HG03139 (cell line): Measurements from ENCODE around the gene CDH13.

Source experiments
- ATAC-seq: cut with Tn5 transposase; IDR thresholded peaks from one replicate; pipeline ENCODE4 v1.9.1; 2021; ENCODE audit not compliant: unreplicated experiment

Gene CDH13

DNA sequence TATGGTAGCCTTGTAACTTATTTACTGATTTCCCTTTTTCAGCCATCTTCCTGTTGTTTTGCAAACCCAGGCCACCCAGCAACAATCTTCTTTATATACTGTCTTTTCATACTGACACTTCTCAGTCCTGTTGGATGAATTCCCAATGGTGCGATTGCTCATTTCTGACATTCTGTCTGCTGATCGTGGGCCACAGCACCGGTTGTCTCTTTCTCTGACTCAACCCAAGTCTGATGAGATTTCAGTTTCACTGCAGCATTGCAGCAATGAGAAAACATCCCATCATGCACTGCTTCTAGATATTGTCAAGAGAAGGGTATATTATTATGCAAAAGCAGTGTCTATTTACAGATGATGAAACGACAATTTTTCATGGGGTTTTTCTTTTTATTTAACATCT, 831.8 kb downstream of the CDH13 start:
- peak; percentile 70 for ATAC-seq

DNA sequence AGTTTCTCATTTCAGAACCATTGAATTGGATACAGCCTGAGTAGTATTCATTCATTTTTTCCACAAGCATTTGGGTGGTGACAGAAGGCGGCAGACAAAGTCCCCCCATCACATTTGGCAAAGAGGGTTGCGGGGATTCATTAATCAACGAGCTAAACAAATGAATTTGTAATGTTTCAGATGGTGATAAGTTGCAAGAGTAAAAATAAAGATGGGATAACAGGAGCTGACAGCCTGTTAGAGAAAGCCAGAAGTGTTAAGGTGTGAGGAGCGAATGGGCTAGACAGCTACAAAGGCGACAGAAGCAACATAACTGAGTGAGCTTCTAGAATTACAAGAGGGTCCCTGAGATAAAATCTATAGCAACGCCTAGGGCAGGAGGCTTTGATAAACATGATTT, 838.2 kb downstream of the CDH13 start:
- ATAC-seq, result no peak

DNA sequence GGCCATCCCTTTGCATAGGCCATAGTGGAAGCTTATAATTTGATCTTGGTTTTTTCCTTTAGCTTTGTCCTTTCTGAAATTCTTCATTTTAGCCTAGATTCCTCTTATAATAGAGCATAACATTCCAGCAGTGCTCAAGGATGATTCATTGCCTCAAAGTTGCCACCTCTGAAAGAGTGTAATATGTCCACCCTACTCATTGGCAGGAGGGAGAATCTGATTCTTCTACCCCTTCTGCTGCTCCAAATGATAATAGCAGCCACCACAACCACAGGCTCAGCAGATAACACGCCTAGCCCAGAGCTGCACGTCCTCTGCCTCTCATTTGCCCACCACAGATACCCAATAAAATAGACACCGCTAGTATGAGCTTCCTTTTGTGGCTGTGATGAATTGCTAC, 843.6 kb downstream of the CDH13 start:
- no peak for ATAC-seq

GRCh38 chr16:83472776-83473501, 846.2 kb downstream of the CDH13 start:
- ATAC-seq, result no peak

DNA sequence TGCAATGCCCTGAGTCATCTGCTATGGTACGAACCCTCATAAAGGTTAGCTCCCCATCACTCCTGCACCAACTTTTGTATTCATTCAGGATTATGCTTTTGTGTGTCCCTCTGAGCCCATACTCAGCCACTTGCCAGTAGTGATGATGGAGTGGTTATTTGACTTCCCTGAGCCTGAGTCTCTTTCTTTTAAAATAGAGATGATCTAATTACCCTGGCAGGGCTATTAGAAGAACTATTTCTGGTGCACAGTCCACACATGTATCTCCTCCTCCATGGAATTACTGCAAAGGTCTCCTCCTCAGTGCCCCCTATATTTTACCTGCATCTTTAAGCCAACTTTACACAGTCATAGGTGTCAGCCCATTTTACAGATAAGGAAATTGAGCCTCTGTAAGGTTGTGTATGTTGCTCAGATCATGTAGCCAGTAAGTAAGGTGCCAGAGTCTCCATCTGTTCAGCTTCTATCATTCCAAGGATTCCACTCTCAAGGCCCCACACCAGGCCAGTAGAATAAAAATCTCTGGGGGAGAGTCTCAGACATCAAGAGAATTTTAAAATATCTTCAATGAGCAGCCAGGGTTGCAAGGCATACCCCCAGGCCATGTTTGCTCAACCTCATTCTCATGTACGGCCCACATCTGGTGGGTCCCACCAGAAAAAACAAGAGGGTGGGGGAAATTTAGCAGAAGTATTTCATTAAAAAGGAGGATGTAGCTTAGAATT, 847.3 kb downstream of the CDH13 start:
- ATAC-seq, result no peak

DNA sequence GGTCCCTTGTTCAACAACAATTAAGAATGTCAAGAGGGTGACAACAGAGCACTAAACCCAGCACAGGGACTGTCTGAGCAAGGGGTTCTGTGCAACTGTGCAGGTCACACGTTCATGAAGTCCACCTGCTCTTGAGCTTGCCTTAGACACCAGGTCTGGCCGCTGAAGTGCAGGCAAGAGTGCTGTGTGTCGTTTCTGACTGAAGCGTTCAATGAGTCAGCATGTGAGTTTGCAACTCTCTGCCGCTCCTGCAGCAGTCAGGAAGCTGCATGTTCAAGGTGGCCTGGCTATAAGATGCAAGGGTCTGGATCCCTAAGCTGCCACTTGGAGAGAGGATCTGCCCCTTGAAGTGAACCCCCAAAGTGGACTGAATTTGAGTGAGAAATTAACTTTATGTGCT, 848.3 kb downstream of the CDH13 start:
- no peak for ATAC-seq

DNA sequence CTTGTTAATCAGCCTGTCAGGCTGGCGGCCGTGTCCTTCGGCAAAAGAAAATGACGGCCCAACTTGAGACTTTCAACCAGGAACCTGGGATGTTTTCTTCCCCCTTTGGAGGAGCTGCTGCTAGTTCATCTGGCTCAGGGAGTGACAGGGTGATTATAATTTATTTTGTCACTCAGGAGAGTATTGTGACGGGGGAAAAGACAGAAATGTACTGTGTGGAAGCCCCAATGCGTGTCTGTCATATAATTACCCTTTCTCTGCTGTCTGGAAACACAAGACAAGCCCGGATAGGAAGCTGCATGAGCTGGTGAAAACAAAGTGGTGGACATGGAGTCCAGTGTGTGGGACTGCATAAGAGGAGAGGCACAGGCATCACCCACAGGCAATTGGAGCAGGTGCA, 854.8 kb downstream of the CDH13 start:
- ATAC-seq, result no peak

- ATAC-seq, result no peak
These were observed 855.9 kb downstream of the CDH13 start for GRCh38 chr16:83482545-83483162.

- no peak for ATAC-seq
These were observed 863.3 kb downstream of the CDH13 start for GRCh38 chr16:83490073-83490472.

GRCh38 chr16:83494459-83494858, 867.7 kb downstream of the CDH13 start:
- ATAC-seq, result no peak

DNA sequence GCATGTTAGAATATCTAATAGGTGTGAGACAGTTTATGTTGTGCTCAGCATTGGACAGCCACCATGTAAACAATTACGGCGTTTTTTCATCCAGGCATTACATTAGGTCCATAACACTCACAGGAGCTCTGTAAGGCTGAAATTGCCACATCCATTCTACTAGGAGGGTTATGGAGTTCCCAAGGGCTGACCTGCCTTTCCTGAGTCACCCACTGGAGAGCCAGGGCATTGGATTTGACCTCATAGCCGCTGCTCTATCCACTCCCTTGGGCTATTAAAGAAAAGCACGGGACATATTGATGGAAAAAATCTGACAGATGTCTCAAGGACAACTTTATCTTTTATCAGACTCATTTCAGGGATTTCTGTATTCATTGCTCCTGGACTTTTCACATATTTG, 874.7 kb downstream of the CDH13 start:
- ATAC-seq, result no peak

GRCh38 chr16:83508295-83508694, 881.5 kb downstream of the CDH13 start:
- ATAC-seq, result no peak

- ATAC-seq, result no peak
These were observed 882.5 kb downstream of the CDH13 start for GRCh38 chr16:83509316-83509715.

DNA sequence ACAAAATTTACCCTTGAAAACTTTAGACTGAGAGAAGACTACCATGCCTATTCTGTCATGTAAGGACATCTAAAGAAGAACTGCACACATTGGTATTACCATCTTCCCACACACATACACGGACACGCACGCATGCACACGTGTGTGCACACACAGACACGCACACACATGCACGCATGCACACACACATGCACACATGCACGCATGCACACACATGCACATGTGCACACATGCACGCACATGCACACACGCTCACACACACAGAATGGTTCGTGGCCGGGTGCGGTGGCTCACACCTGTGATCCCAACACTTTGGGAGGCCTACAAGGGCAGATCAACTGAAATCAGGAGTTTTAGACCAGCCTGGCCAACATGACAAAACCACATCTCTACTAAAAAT, 884.1 kb downstream of the CDH13 start:
- ATAC-seq, result no peak

- no peak for ATAC-seq
These were observed 886.4 kb downstream of the CDH13 start for GRCh38 chr16:83513008-83513755.

DNA sequence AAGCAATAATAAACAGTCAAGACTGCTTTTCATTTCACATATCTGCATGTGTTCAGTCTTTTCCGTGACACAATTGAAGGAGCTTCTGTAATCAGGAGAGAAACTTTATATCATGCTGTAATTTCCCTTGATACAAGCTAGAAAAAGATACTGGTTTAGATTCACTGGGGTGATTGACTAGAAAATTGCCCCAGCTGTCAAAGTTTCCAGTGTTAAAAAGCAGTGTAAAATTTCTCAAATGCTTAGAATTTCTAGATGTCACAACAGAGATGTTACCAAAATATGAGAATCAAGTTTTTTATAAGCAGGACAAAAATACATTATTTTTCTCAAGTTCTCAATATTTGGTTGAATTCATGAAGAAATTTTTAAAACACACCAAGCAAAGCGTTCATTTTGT, 888.6 kb downstream of the CDH13 start:
- no peak for ATAC-seq

GRCh38 chr16:83516931-83517330, 890.2 kb downstream of the CDH13 start:
- no peak for ATAC-seq

GRCh38 chr16:83517398-83517797, 890.6 kb downstream of the CDH13 start:
- no peak for ATAC-seq

GRCh38 chr16:83520596-83520995, 893.8 kb downstream of the CDH13 start:
- ATAC-seq, result no peak

- ATAC-seq, result no peak
These were observed 903.5 kb downstream of the CDH13 start for GRCh38 chr16:83530293-83530692.

GRCh38 chr16:83532634-83533033, 905.9 kb downstream of the CDH13 start:
- ATAC-seq, result no peak

DNA sequence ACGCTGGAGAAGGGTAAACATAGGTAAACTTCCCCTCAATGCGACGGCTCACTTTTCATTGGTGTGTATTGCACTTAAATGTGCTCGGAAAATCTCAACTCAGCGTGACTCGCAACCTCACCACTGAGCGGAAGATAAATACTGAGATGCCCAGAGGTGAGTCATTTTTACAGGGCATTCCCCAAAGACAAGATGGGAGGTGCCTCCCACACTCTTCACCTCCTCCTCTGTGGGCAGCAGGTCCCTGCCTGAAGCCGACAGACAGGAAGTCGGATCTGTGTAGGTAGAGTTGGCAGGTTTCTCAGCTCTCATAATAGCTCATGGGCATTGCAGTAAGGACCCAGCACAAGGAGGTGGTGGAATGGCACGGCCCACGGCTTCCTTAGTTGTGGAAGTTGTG, 906.4 kb downstream of the CDH13 start:
- no peak for ATAC-seq
